H1 (cell line): ENCODE results near the gene CPA1. TPM values are rescaled to one million over a fixed set of nuclear protein-coding genes. Genes with fewer than 3 reads are reported as not detected.

Experiments
- CTCF ChIA-PET: fragments of 300-600 bp; sonication (Branson Sonifier 250); formaldehyde crosslinking; loops from one replicate; lab custom pipeline; 2021; ENCODE audit not compliant: partially characterized antibody; lab: Charles Lee
- POLR2A ChIA-PET: fragments of 300-600 bp; sonication (Branson Sonifier 250); formaldehyde crosslinking; loops from one replicate; lab custom pipeline; 2021; ENCODE audit warnings: inconsistent platforms; ENCODE audit not compliant: partially characterized antibody; lab: Charles Lee
- DNase-seq, 2 experiments: peaks; one replicate each; pipeline versions ENCODE4 v3.0.0 to v3.0.0-alpha.2; 2010 to 2022; ENCODE audit warnings: low spot score in 2 of 2, low read depth in 1 of 2, mixed read lengths in 1 of 2
- FAIRE-seq: peaks from 2 replicates; lab custom pipeline; 2011; peaks lifted over from hg19 to GRCh38; lab: Jason Lieb, UNC
- H2AFZ ChIP-seq: 2 replicates; pipeline ENCODE4 v1.8.1; 2012; ENCODE audit warnings: low read length, inconsistent platforms
- H2AK5ac ChIP-seq: 2 replicates; pipeline ENCODE4 v1.6.1; 2013; ENCODE audit warnings: low read depth, low read length
- H2BK120ac ChIP-seq: replicated peaks from 2 replicates; pipeline ENCODE3; 2013; ENCODE audit warnings: low read depth, low read length, inconsistent platforms
- H2BK12ac ChIP-seq: 2 replicates; pipeline ENCODE4 v1.6.1; 2013; ENCODE audit warnings: low read depth, low read length
- H2BK15ac ChIP-seq: 2 replicates; pipeline ENCODE4 v1.6.1; 2013; ENCODE audit warnings: low read length
- H2BK20ac ChIP-seq: 2 replicates; pipeline ENCODE4 v1.6.1; 2013; ENCODE audit warnings: low read length
- H2BK5ac ChIP-seq: 2 replicates; pipeline ENCODE4 v1.6.1; 2013; ENCODE audit warnings: low read depth, low read length
- H3K14ac ChIP-seq: 2 replicates; pipeline ENCODE4 v1.6.1; 2013; ENCODE audit warnings: inconsistent platforms; ENCODE audit not compliant: insufficient read length
- H3K18ac ChIP-seq: 2 replicates; pipeline ENCODE4 v1.6.1; 2013; ENCODE audit warnings: low read length; ENCODE audit errors: extremely low read depth
- H3K23ac ChIP-seq: 2 replicates; pipeline ENCODE4 v1.6.1; 2013; ENCODE audit warnings: inconsistent platforms; ENCODE audit not compliant: insufficient read length
- H3K23me2 ChIP-seq: 2 replicates; pipeline ENCODE4 v1.6.1; 2013; ENCODE audit warnings: low read depth, low read length
- H3K27ac ChIP-seq: 2 replicates; pipeline ENCODE4 v1.6.1; 2011; ENCODE audit warnings: low read depth, low read length, inconsistent platforms
- H3K27me3 ChIP-seq, 4 experiments: replicated peaks in 1 of 4; 1 replicate in 1 of 4; 2 replicates in 3 of 4; pipeline versions ENCODE4 v1.6.1 to v1.8.1; 2011 to 2013; ENCODE audit warnings: low read length in 3 of 4, mild to moderate bottlenecking in 3 of 4, inconsistent platforms in 2 of 4, mixed read lengths in 2 of 4, moderate library complexity in 1 of 4; ENCODE audit not compliant: control insufficient read depth in 3 of 4, insufficient read depth in 3 of 4; ENCODE audit errors: extremely low read depth in 1 of 4
- H3K36me3 ChIP-seq, 4 experiments: 2 replicates each; pipeline versions ENCODE4 v1.6.1 to v1.8.1; 2011 to 2013; ENCODE audit warnings: mild to moderate bottlenecking in 4 of 4, low read length in 3 of 4, moderate library complexity in 2 of 4, control low read depth in 1 of 4, inconsistent platforms in 1 of 4; ENCODE audit not compliant: insufficient read depth in 4 of 4, control insufficient read depth in 2 of 4
- H3K4ac ChIP-seq: replicated peaks from 2 replicates; pipeline ENCODE3; 2013; ENCODE audit warnings: low read length, low read depth, mixed read lengths, inconsistent platforms; ENCODE audit not compliant: insufficient read length
- H3K4me1 ChIP-seq, 4 experiments: replicated peaks in 1 of 4; 1 replicate in 1 of 4; 2 replicates in 3 of 4; pipeline versions ENCODE4 v1.6.1 to v1.8.1; 2011 to 2013; ENCODE audit warnings: low read length in 3 of 4, inconsistent platforms in 2 of 4, mixed read lengths in 1 of 4; ENCODE audit not compliant: insufficient read depth in 4 of 4, control insufficient read depth in 3 of 4
- H3K4me2 ChIP-seq, 2 experiments: 2 replicates each; pipeline versions ENCODE4 v1.6.1 to v1.8.1; 2011 to 2013; ENCODE audit warnings: low read depth in 2 of 2, low read length in 2 of 2, control low read depth in 1 of 2, inconsistent platforms in 1 of 2, mild to moderate bottlenecking in 1 of 2; ENCODE audit not compliant: insufficient read depth in 1 of 2
- H3K4me3 ChIP-seq, 4 experiments: fragments of 200-600, 300-600 bp in 1 of 4; sonication (generic), shearing (Covaris generic), sonication (Bioruptor Twin) in 1 of 4; 2 replicates each; pipeline versions ENCODE4 v1.5.1 to v1.8.1; 2011 to 2016; ENCODE audit warnings: low read length in 4 of 4, low read depth in 3 of 4, control low read depth in 2 of 4, inconsistent platforms in 2 of 4, mild to moderate bottlenecking in 2 of 4, mixed read lengths in 1 of 4, moderate library complexity in 1 of 4; ENCODE audit not compliant: insufficient read depth in 2 of 4; ENCODE audit errors: extremely low read depth in 1 of 4
- H3K56ac ChIP-seq: replicated peaks from 2 replicates; pipeline ENCODE3; 2013; ENCODE audit warnings: low read depth, mild to moderate bottlenecking, mixed read lengths, low read length, inconsistent platforms; ENCODE audit not compliant: insufficient read length
- H3K79me1 ChIP-seq: 2 replicates; pipeline ENCODE4 v1.6.1; 2013; ENCODE audit warnings: low read depth, low read length, control low read depth
- H3K79me2 ChIP-seq, 2 experiments: 2 replicates each; pipeline versions ENCODE4 v1.6.1 to v1.8.1; 2012 to 2013; ENCODE audit warnings: low read length in 2 of 2, mild to moderate bottlenecking in 2 of 2, inconsistent platforms in 1 of 2; ENCODE audit not compliant: insufficient read depth in 2 of 2, control insufficient read depth in 1 of 2
- H3K9ac ChIP-seq, 4 experiments: replicated peaks in 1 of 4; 1 replicate in 1 of 4; 2 replicates in 3 of 4; pipeline versions ENCODE4 v1.6.1 to v1.8.1; 2011 to 2013; ENCODE audit warnings: low read depth in 3 of 4, low read length in 3 of 4, control low read depth in 2 of 4, mild to moderate bottlenecking in 2 of 4, moderate library complexity in 2 of 4, inconsistent platforms in 1 of 4; ENCODE audit errors: extremely low read depth in 1 of 4
- H3K9me3 ChIP-seq, 2 experiments: 2 replicates each; pipeline versions ENCODE4 v1.6.1 to v1.8.1; 2012 to 2013; ENCODE audit warnings: mild to moderate bottlenecking in 2 of 2, moderate library complexity in 2 of 2, control low read depth in 1 of 2, inconsistent platforms in 1 of 2, low read depth in 1 of 2, low read length in 1 of 2, mixed read lengths in 1 of 2; ENCODE audit not compliant: insufficient read depth in 2 of 2
- H4K20me1 ChIP-seq, 2 experiments: replicated peaks in 1 of 2; 2 replicates each; pipeline versions ENCODE3 to v1.8.1; 2011 to 2013; ENCODE audit warnings: inconsistent platforms in 2 of 2, low read length in 2 of 2, mild to moderate bottlenecking in 1 of 2; ENCODE audit not compliant: insufficient read depth in 2 of 2, control insufficient read depth in 1 of 2
- H4K5ac ChIP-seq: 2 replicates; pipeline ENCODE4 v1.6.1; 2013; ENCODE audit warnings: low read length, low read depth, mixed read lengths, inconsistent platforms; ENCODE audit not compliant: insufficient read length
- H4K8ac ChIP-seq: 2 replicates; pipeline ENCODE4 v1.8.0; 2013; ENCODE audit warnings: mild to moderate bottlenecking, moderate library complexity, low read length, inconsistent platforms; ENCODE audit not compliant: insufficient read depth; ENCODE audit errors: extremely low read depth
- H4K91ac ChIP-seq: replicated peaks from 2 replicates; pipeline ENCODE3; 2013; ENCODE audit warnings: low read length, mixed read lengths, inconsistent platforms; ENCODE audit not compliant: insufficient read length
- ASH2L ChIP-seq: fragments of 200-600, 300-600 bp; sonication (generic); IDR thresholded peaks from one replicate; pipeline ENCODE4 v1.7.1; 2017; ENCODE audit warnings: low read length
- CBX8 ChIP-seq: fragments of 300-800, 300-1000 bp; sonication (generic); IDR thresholded peaks from 2 replicates; pipeline ENCODE4 v1.7.1; 2016; ENCODE audit warnings: low read depth, low read length, borderline replicate concordance
- EZH2 ChIP-seq: fragments of 200-600 bp; sonication (generic); IDR thresholded peaks from 2 replicates; pipeline ENCODE4 v1.7.1; 2012; ENCODE audit warnings: low read depth, mild to moderate bottlenecking, moderate library complexity, low read length, inconsistent platforms; ENCODE audit not compliant: severe bottlenecking
- FOSL1 ChIP-seq: IDR thresholded peaks from 2 replicates; pipeline ENCODE4 v1.6.1; 2011; ENCODE audit warnings: mild to moderate bottlenecking, low read depth, low read length, moderate library complexity; ENCODE audit not compliant: insufficient read depth
- GTF2F1 ChIP-seq: IDR thresholded peaks from 2 replicates; pipeline ENCODE4 v1.6.1; 2012; ENCODE audit warnings: low read depth, low read length, improper control_type of control experiment, borderline replicate concordance
- HDAC6 ChIP-seq: IDR thresholded peaks from one replicate; pipeline ENCODE4 v1.7.1; 2012; ENCODE audit warnings: low read depth, mild to moderate bottlenecking, inconsistent platforms, low read length, moderate library complexity
- JUN ChIP-seq: IDR thresholded peaks from 2 replicates; pipeline ENCODE4 v1.6.1; 2011; ENCODE audit warnings: low read depth, mild to moderate bottlenecking, improper control_type of control experiment, low read length
- KDM1A ChIP-seq: fragments of 200-600, 300-600 bp; sonication (generic); IDR thresholded peaks from 2 replicates; pipeline ENCODE4 v1.7.1; 2016; ENCODE audit warnings: mild to moderate bottlenecking, low read length, borderline replicate concordance
- POLR2A ChIP-seq, 2 experiments: IDR thresholded peaks; 1 replicate in 1 of 2; 2 replicates in 1 of 2; pipeline ENCODE4 v1.6.1; 2011; ENCODE audit warnings: low read depth in 2 of 2, low read length in 2 of 2, mild to moderate bottlenecking in 2 of 2; ENCODE audit errors: control extremely low read depth in 1 of 2
- SP1 ChIP-seq: IDR thresholded peaks from 2 replicates; pipeline ENCODE4 v1.6.1; 2011; ENCODE audit warnings: low read depth, low read length
- TAF1 ChIP-seq: IDR thresholded peaks from 2 replicates; pipeline ENCODE4 v1.6.1; 2011; ENCODE audit warnings: mild to moderate bottlenecking, low read depth, low read length
- TAF7 ChIP-seq: optimal IDR thresholded peaks from 2 replicates; pipeline ENCODE3; 2011; ENCODE audit warnings: low read depth, mild to moderate bottlenecking, inconsistent platforms, low read length, moderate library complexity, borderline replicate concordance
- USF2 ChIP-seq: IDR thresholded peaks from 2 replicates; pipeline ENCODE4 v1.6.1; 2011; ENCODE audit warnings: low read length, improper control_type of control experiment
- WGBS, 2 experiments: shearing (Covaris generic) in 1 of 2; methylation state at CpG; one replicate each; pipeline versions ENCODE4 v1.1.6 to v1.1.7; 2013 to 2015; ENCODE audit warnings: low lambda C conversion rate in 2 of 2, mixed read lengths in 2 of 2, inconsistent platforms in 1 of 2, low coverage in 1 of 2, missing lambda C conversion rate in 1 of 2; ENCODE audit not compliant: insufficient replicate concordance in 2 of 2, insufficient coverage in 1 of 2, insufficient read length in 1 of 2; ENCODE audit errors: extremely low coverage in 1 of 2, missing lambda C conversion rate in 1 of 2; 5-methylcytosine and 5-hydroxymethylcytosine counted together
- polyA plus RNA-seq, 7 experiments: library from polyadenylated mRNA; depleted of rRNA in 3 of 7; stranded (reverse) in 5 of 7; unstranded in 2 of 7; fragments of >200 nt in 5 of 7; fragments of 200-250 nt in 2 of 7; gene quantifications; 1 replicate in 5 of 7; 2 replicates in 1 of 7; 4 replicates in 1 of 7; pipeline versions ENCODE4 v1.2.1 to v1.2.3, GENCODE V29; 2011 to 2013; ENCODE audit warnings: missing spikeins in 2 of 7, mixed read lengths in 2 of 7
- total RNA-seq: library from RNA; stranded (reverse); fragmentation: NEBNext Ultra II Directional; extraction: Animal tissue kit (Norgen Biotek cat#: 25700); gene quantifications from 2 replicates; pipeline ENCODE4 v1.2.1, GENCODE V29; 2021
- TF ChIP-seq, protein P1 (sequence below): IDR thresholded peaks from 2 replicates; pipeline ENCODE4 v1.6.1; 2012; ENCODE audit warnings: inconsistent platforms

The CPA1 gene
- total and polyA plus RNA-seq, 2 of the 8 experiments (the other 6 are each of a cell fraction or from before 2014, with no cell fraction given) = not detected

DNA sequence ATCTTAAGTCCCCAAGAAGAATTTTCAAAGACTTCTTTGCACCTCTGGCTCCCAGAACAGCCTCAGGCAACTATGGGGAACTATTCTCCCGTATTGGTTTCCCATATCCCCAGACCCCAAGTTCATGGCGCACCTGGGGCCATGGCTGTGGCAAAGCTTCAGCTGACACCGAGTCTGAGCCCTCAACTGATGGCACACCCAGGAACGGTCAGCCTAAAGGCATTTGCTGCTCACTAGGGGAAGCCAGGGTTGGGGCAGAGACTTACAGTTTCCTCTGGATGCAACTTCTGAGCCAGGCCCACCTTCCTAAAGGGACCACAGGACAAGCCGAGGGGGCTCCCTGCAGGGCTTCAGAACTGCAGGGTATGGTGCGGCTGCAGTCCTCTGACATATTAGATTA, 13.7 kb upstream of the CPA1 start:
- Histone ChIP-seq H2BK20ac (no peak overlapping the region), H4K8ac (no peak overlapping the region), H3K27ac (no peak overlapping the region), H3K18ac (no peak overlapping the region), H3K4ac (no peak overlapping the region), H3K79me1 (no peaks in the 10 kb centered on the region), H2AFZ (0 out of 2 replicates have a peak overlapping the region, but pooled peaks have one; percentile 22), H2BK120ac (no peak overlapping the region), H4K91ac (peak overlapping the region; percentile 26), H3K23me2 (no peaks in the 10 kb centered on the region), H3K79me2 (no peaks in the 10 kb centered on the region), H3K9me3 (no peaks in the 10 kb centered on the region), H3K36me3 (no peaks in the 10 kb centered on the region), H2AK5ac (no peak overlapping the region), H3K14ac (no peak overlapping the region), H4K5ac (no peak overlapping the region), H2BK12ac (no peak overlapping the region), H3K23ac (no peak overlapping the region), H3K4me1 (peaks cover 0 to 6% (median 0%) of the 10 kb centered on the region in 4 experiments; a peak in 2 of 7 replicates), H3K4me3 (no peak overlapping the region), H3K4me2 (no peak overlapping the region), H3K27me3 (no peaks in the 10 kb centered on the region; a peak in 1 of 7 replicates), H3K9ac (no peak overlapping the region), H2BK5ac (no peak overlapping the region), H2BK15ac (no peak overlapping the region), H3K56ac (no peak overlapping the region), H4K20me1 (no peaks in the 10 kb centered on the region)
- no peak for DNase-seq
- 90% methylated on average over 6 of the region's 6 CpGs; no CpG with 5 or more reads in 1 of the 2 experiments for WGBS, 2 experiments
- no peak for FAIRE-seq
- CTCF ChIA-PET = interaction anchor here (1.3 to 11.6 kb wide), 2 partner anchors 10 to 13 kb away, joined by 3 to 59 read pairs; partner anchors contain the start of gene CPA1
- POLR2A ChIA-PET = no interaction called here
- TF ChIP-seq TAF1 = no peak
- TF ChIP-seq CBX8 = no peak
- TF ChIP-seq, protein P1, sequence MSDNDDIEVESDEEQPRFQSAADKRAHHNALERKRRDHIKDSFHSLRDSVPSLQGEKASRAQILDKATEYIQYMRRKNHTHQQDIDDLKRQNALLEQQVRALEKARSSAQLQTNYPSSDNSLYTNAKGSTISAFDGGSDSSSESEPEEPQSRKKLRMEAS = no peak
- TF ChIP-seq USF2 = no peak
- no peak for TF ChIP-seq FOSL1
- no peak for TF ChIP-seq EZH2
- no peak for TF ChIP-seq TAF7
- TF ChIP-seq ASH2L = no peak
- TF ChIP-seq POLR2A (IDR thresholded peaks at IDR 0.05; ENCODE audit: control extremely low read depth in 1 of 2, low read depth in 2 of 2, low read length in 2 of 2) = no peak
- no peak for TF ChIP-seq HDAC6
- no peak for TF ChIP-seq KDM1A
- no peak for TF ChIP-seq GTF2F1
- no peak for TF ChIP-seq SP1
- no peak for TF ChIP-seq JUN
